Measurements from ENCODE around the gene SCUBE3. TPM values are rescaled to one million over a fixed set of nuclear protein-coding genes. Genes with fewer than 3 reads are reported as not detected.
A peak's percentile ranks its signal among the peaks of the same experiment; 100 is the strongest.

Gene SCUBE3
- total RNA-seq, 2 donors from 2014 or later, result 0.12 to 0.59 TPM

DNA sequence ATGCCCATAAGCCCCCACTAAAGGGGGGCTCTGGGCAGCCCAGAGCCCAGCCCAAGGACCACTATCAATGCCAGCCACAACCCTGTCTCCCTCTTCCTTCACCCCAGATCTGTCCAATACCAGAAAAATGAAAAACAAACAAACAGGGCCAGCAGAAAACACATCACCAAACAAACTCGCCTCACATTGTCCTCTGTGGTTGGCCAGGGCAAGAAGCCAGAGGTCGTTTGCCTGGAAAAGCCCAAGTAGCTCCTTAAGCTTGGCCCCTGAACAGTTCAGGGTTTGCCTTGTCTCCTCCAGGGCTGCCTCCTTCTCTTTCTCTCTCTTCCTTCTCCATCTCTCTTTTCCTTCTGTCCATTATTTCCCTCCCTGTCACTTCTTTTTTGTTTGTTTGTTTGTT is 10.1 kb upstream of the SCUBE3 start:
- H3K4me1 ChIP-seq, result no peaks in the 10 kb centered on the region
- no peak for DNase-seq (ENCODE audit: low spot score)
- no peaks in the 10 kb centered on the region for H3K27me3 ChIP-seq
- H3K9me3 ChIP-seq, result no peaks in the 10 kb centered on the region
- H3K36me3 ChIP-seq, result no peaks in the 10 kb centered on the region
- TF ChIP-seq CTCF (IDR thresholded peaks at IDR 0.05), result no peak
- no peak overlapping the region for H3K4me3 ChIP-seq
- no peak overlapping the region for H3K27ac ChIP-seq

- Histone ChIP-seq H3K27me3 (no peaks in the 10 kb centered on the region), H3K9me3 (no peaks in the 10 kb centered on the region), H3K36me3 (no peaks in the 10 kb centered on the region), H3K27ac (no peak overlapping the region), H3K4me1 (no peaks in the 10 kb centered on the region), H3K4me3 (no peak overlapping the region)
- no peak for TF ChIP-seq CTCF (IDR thresholded peaks at IDR 0.05)
- no peak for DNase-seq (ENCODE audit: low spot score)
These were observed 7.4 kb upstream of the SCUBE3 start for GRCh38 chr6:35206346-35206745.

- DNase-seq (ENCODE audit: low spot score), result no peak
- TF ChIP-seq CTCF (IDR thresholded peaks at IDR 0.05), result no peak
- H3K9me3 ChIP-seq, result no peaks in the 10 kb centered on the region
- H3K27ac ChIP-seq, result no peak overlapping the region
- H3K27me3 ChIP-seq, result peaks cover 0 to 1% of the 10 kb centered on the region in 2 donors
- H3K4me1 ChIP-seq, result peaks cover 0 to 3% of the 10 kb centered on the region in 2 donors
- H3K36me3 ChIP-seq, result no peaks in the 10 kb centered on the region
- no peak overlapping the region for H3K4me3 ChIP-seq
These were observed 5.3 kb upstream of the SCUBE3 start for GRCh38 chr6:35208419-35208818.

DNA sequence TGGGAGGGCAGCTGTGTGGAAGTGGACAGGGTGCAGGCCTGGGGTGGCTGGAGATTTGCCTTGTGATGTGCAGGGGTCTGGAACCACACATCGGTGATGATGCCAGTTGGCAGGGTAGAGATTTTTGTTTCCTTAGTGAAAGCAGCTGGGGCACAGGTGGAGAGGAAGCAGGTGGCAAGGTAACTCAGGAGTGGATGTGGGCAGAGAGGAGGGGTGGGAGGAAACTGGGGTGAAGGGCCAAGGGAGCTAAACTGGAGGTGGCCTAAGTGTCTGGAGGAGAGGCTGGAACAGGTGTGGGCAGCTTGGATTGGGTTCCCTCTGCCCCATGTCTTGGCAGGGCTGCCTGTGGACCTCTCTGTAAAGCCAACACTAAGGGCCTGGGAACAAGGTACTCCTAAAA is 4.7 kb upstream of the SCUBE3 start:
- Histone ChIP-seq H3K9me3 (no peaks in the 10 kb centered on the region), H3K4me1 (peaks cover 0 to 10% of the 10 kb centered on the region in 2 donors), H3K4me3 (no peak overlapping the region), H3K27me3 (peaks cover 4 to 5% of the 10 kb centered on the region in 2 donors), H3K36me3 (no peaks in the 10 kb centered on the region), H3K27ac (no peak overlapping the region)
- TF ChIP-seq CTCF (IDR thresholded peaks at IDR 0.05), result no peak
- no peak for DNase-seq (ENCODE audit: low spot score)

- Histone ChIP-seq H3K9me3 (no peaks in the 10 kb centered on the region), H3K27ac (no peak overlapping the region), H3K36me3 (no peaks in the 10 kb centered on the region), H3K4me3 (no peak overlapping the region), H3K27me3 (peaks cover 4 to 9% of the 10 kb centered on the region in 2 donors), H3K4me1 (peaks cover 0 to 14% of the 10 kb centered on the region in 2 donors)
- no peak for DNase-seq (ENCODE audit: low spot score)
- no peak for TF ChIP-seq CTCF (IDR thresholded peaks at IDR 0.05)
These were observed 4.0 kb upstream of the SCUBE3 start for GRCh38 chr6:35209622-35210247.

- Histone ChIP-seq H3K36me3 (no peaks in the 10 kb centered on the region), H3K9me3 (no peaks in the 10 kb centered on the region), H3K27ac (no peak overlapping the region), H3K4me1 (peaks cover 0 to 14% of the 10 kb centered on the region in 2 donors), H3K4me3 (peak overlapping the region; percentile 29 to 56), H3K27me3 (peaks cover 4 to 9% of the 10 kb centered on the region in 2 donors)
- no peak for TF ChIP-seq CTCF (IDR thresholded peaks at IDR 0.05)
- DNase-seq (ENCODE audit: low spot score), result no peak
These were observed 411 bp upstream of the SCUBE3 start for GRCh38 chr6:35213298-35213791.
